ENCODE data around the gene VAV3.

Gene VAV3

DNA sequence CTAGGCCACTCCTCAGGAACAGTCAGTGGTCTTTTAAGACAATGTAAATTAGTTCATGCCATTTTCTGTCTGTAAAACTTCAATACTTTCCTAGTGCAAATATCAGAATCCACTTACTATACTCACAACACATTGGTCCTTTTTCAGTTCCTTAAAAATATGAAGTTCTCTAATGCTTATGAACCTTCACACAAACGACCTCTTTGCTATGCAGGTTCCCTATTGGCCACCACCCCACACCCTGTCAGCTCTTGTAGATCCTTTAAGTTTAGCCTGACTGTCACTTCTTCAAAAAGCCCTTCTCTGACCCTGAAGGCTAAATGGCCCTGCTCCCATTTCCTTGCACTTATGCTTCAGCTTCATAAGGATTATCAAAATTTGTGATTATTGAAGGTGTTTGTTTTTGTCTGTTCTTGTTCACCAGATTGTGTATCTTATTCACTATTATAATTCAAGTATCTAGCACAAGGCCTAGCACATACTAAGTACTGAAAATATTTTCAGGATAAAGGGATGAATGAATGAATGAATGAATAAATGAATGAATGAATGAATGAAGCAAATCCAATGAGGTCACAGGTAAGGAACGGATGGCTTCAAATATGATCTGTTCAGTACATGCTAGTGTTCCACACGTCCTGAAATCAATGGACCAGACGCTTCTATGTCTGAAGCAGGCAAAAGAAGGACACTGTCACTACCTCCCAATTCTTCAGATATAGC lies 373.9 kb downstream of the VAV3 start:
- no peaks in the 10 kb centered on the region for H3K9me3 Mint-ChIP-seq
- no peak for DNase-seq
- peaks cover 3 to 30% of the 10 kb centered on the region in 2 donors for H3K36me3 Mint-ChIP-seq
- H3K4me3 Mint-ChIP-seq: no peak overlapping the region
- no peaks in the 10 kb centered on the region for H3K27me3 Mint-ChIP-seq
- ATAC-seq (replicated peaks): peak; percentile 98
- peaks cover 10 to 17% of the 10 kb centered on the region in 2 donors for H3K4me1 Mint-ChIP-seq
- H3K27ac Mint-ChIP-seq: peak overlapping the region; percentile 43

DNA sequence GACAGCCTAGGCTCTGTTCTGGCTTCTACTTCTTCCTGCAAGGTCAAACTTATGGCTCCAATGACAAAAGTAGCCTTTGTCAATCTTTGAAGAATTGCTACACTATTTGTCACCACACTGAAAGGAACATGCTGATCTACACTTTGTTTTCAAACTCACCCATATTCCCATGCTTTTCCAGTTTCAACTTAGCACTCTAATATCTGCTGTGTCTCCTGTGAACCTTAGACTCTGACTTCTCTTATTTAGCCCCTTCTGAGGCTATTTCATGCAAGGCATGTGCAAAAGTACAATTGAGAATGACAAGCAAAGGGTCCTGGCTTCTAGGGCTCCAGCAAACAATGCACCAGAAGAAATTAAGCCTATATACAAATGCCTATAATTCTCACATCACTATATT lies 374.9 kb downstream of the VAV3 start:
- peaks cover 6 to 38% of the 10 kb centered on the region in 2 donors for H3K36me3 Mint-ChIP-seq
- ATAC-seq (replicated peaks): no peak
- no peak for DNase-seq
- no peak overlapping the region for H3K27ac Mint-ChIP-seq
- peaks cover 10 to 17% of the 10 kb centered on the region in 2 donors for H3K4me1 Mint-ChIP-seq
- no peaks in the 10 kb centered on the region for H3K27me3 Mint-ChIP-seq
- H3K4me3 Mint-ChIP-seq: no peak overlapping the region
- H3K9me3 Mint-ChIP-seq: peaks cover 0 to 3% of the 10 kb centered on the region in 2 donors

DNA sequence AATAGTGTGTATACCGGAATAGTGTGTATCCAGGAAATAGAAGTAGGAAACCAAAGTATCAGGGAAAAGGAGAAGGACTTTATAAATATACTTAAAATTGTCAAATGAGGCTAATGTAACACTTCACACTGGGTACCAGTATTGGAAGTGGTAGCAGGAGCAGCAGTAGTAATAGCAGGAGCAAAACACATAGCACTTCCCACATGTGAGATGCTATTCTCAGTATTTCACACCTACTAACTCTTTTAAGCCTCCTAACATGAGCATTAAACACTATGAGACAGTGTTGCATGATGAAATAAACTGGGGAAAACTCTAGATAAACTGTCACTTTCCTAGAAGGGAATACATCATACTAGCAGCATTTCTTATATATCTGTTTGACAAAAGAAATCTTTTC lies 376.7 kb downstream of the VAV3 start:
- Mint-ChIP-seq H3K4me3 (no peak overlapping the region), H3K9me3 (peaks cover 0 to 3% of the 10 kb centered on the region in 2 donors), H3K27ac (no peak overlapping the region), H3K4me1 (peaks cover 10 to 12% of the 10 kb centered on the region in 2 donors), H3K27me3 (no peaks in the 10 kb centered on the region), H3K36me3 (peaks cover 6 to 35% of the 10 kb centered on the region in 2 donors)
- DNase-seq (no peak), ATAC-seq (replicated peaks) (no peak)

DNA sequence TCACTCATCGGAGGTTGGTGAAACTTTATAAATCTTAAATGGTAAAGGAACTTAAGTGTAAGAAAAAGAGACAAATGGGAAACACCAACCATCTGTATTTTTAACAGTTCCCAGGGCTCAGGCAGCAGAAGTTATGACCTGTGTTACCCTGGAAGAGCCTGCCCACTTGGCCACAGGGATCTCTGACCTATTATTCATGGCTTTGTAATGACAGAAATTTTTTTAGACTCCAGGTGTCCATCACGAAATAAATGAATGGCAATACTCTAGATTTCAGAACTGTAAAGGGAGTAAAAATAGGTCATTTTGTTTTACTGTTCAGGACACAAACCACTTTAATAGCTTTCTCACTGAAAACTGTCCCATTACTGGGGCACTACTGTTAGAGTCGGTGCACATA lies 389.8 kb downstream of the VAV3 start:
- no peaks in the 10 kb centered on the region for H3K27me3 Mint-ChIP-seq
- H3K4me3 Mint-ChIP-seq: no peak overlapping the region
- no peaks in the 10 kb centered on the region for H3K4me1 Mint-ChIP-seq
- no peak for DNase-seq
- no peak for ATAC-seq (replicated peaks)
- H3K9me3 Mint-ChIP-seq: peaks cover 0 to 2% of the 10 kb centered on the region in 2 donors
- peaks cover 24 to 47% of the 10 kb centered on the region in 2 donors for H3K36me3 Mint-ChIP-seq
- H3K27ac Mint-ChIP-seq: no peak overlapping the region

DNA sequence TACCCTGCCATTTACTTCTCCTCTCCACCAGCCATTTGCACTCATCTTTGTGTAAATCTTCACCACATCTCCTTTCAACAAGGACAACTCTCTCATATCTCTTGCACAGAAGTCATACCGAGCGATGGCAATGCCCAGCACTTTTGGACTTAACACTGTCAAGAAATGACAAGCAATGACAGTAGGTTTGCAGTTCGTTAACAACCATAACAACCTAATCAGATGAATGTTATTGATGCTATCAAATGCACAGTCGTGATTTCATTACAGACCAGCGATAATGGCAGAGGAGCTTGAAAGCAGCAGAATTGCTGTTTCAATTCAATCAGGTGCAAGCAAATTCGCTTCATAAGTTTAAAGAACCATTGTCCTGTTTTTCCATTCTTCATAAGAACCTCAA lies 390.9 kb downstream of the VAV3 start:
- Mint-ChIP-seq H3K27ac (no peak overlapping the region), H3K4me3 (no peak overlapping the region), H3K9me3 (peaks cover 0 to 2% of the 10 kb centered on the region in 2 donors), H3K27me3 (no peaks in the 10 kb centered on the region), H3K36me3 (peaks cover 24 to 41% of the 10 kb centered on the region in 2 donors), H3K4me1 (no peaks in the 10 kb centered on the region)
- DNase-seq (no peak), ATAC-seq (replicated peaks) (no peak)

DNA sequence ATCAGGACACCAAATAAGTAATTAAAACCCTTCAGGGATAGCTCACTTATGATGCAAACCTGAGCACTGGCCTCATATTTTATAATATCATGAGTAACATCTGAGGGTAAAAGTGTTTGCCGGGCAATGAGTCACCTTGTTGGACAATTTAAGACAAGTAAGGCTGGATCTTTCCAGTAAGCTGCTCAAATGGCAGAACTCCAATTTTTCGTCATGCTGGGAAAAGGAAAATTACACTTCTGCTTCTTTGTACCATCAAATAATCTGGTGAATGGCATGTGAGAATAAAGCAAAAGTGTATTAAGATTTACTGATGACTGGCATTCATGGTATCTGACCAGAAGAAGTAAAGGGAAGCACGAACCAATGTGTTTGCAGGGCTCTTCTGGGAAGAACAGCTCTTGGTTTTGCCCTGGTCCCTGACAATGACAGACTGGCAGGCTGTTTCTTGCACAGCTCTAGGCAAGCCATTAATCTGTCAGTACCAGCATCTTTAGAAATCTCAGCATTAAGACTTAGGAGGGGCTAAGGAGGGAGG lies 392.2 kb downstream of the VAV3 start:
- Mint-ChIP-seq H3K4me3 (no peak overlapping the region), H3K9me3 (peaks cover 0 to 2% of the 10 kb centered on the region in 2 donors), H3K36me3 (peaks cover 24 to 37% of the 10 kb centered on the region in 2 donors), H3K27me3 (no peaks in the 10 kb centered on the region), H3K27ac (no peak overlapping the region), H3K4me1 (no peaks in the 10 kb centered on the region)
- DNase-seq: no peak
- ATAC-seq (replicated peaks): no peak

DNA sequence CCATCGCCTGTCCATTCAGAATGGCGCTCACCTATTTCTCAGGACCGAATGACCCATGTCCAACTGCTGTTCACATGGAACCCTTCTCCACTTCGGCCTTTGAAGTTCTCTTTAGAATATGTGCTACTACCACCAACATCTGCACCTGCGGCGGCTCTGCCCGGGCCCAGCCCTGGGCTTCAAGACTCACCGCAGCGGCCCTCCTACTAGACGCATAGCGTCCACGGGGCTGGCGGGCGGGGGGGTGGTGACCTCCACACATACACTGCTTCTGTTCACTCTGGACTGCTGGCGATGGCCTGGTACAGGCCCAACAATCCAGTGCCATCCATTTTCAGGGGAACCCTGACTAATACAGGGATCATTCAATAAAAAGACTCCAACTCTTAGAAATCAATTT lies 394.2 kb downstream of the VAV3 start:
- Mint-ChIP-seq H3K4me3 (no peak overlapping the region), H3K27me3 (no peaks in the 10 kb centered on the region), H3K4me1 (no peaks in the 10 kb centered on the region), H3K36me3 (peaks cover 24 to 31% of the 10 kb centered on the region in 2 donors), H3K9me3 (peaks cover 0 to 2% of the 10 kb centered on the region in 2 donors), H3K27ac (no peak overlapping the region)
- ATAC-seq (replicated peaks): no peak
- DNase-seq: no peak

DNA sequence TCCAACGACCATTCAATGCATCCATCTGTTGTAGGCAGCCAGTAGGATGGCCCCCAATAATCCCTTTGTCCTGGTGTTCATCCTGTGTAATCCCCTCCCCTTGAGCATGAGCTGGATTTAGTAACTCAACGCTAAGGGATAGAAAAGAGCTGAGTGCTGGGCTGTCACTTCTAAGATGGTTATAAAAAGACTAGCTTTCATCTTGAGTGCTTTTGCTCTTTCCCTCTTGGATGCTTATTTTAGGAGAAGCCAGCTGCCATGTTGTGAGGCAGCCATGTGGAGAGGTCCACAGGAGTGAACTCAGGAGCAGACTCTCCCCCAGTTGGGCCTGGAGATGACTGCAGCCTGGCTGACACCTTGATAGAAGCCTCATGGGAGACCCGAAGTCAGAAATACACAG lies 401.5 kb downstream of the VAV3 start:
- Mint-ChIP-seq H3K27me3 (no peaks in the 10 kb centered on the region), H3K36me3 (no peaks in the 10 kb centered on the region), H3K27ac (no peak overlapping the region), H3K4me1 (peaks cover 0 to 4% of the 10 kb centered on the region in 2 donors), H3K4me3 (no peak overlapping the region), H3K9me3 (no peaks in the 10 kb centered on the region)
- DNase-seq (no peak), ATAC-seq (replicated peaks) (no peak)

DNA sequence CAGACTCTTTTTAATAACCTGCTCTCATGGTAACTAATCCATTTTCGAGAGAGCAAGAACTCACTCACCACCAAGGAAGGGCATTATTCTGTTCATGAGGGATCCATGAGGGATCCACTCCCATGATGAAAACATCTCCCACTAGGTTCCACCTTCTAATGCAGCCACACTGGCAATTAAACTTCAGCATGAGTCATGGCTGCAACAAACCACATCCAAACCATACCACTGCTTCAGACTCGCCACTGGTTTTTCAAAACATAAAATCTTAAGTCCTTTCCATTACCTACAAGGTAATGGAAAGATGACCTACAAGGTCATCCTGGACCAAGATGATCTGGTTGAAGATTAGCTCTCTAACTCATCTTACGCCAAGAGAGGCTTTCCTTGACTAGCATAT lies 405.1 kb downstream of the VAV3 start:
- no peak for DNase-seq
- Mint-ChIP-seq H3K9me3 (no peaks in the 10 kb centered on the region), H3K4me1 (peaks cover 0 to 4% of the 10 kb centered on the region in 2 donors), H3K4me3 (no peak overlapping the region), H3K27me3 (no peaks in the 10 kb centered on the region), H3K36me3 (no peaks in the 10 kb centered on the region), H3K27ac (no peak overlapping the region)
- no peak for ATAC-seq (replicated peaks)

DNA sequence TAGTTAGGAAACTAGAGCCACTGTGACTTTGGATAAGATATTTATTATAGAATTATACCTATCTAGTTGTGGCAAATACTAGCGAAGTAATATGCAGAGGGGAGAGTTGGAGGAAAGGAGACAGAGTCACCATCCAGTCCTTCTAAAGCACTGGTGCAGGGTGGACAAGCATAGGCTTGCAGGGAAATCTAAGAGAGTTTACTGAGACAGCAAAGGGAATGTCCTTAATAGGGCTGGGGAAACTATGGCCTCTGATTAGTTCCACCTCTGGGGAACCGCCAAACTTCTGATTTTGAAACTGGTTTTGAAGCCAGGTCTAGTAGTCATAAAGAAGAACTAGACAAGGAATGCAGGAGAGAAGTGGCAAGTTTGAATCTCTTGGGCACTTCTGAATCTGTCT lies 407.9 kb downstream of the VAV3 start:
- no peak for ATAC-seq (replicated peaks)
- H3K27me3 Mint-ChIP-seq: no peaks in the 10 kb centered on the region
- H3K9me3 Mint-ChIP-seq: no peaks in the 10 kb centered on the region

DNA sequence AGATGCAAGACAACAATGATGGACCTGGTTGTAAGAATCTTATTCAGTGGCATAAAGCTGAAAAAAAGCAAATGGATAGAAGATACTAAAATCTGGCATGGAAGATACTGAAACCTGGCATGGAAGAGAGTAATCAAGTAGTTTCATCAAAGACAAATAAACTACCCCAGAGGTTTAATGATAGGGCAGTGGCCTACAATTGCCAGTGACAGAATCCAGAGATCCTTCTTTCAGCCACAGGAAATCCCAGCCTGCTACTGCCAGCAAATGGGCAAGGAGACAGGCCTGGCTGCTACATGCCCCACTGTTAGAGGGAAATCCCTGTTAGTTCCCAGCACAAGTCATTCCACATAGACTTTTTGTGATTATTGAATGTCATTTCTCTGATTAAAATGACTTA lies 409.4 kb downstream of the VAV3 start:
- Mint-ChIP-seq H3K36me3 (no peaks in the 10 kb centered on the region), H3K9me3 (no peaks in the 10 kb centered on the region), H3K27ac (no peak overlapping the region), H3K4me3 (no peak overlapping the region), H3K27me3 (no peaks in the 10 kb centered on the region), H3K4me1 (no peaks in the 10 kb centered on the region)
- ATAC-seq (replicated peaks): no peak
- DNase-seq: no peak

More for the DNA sequence above, 407.9 kb downstream of the VAV3 start:
- Mint-ChIP-seq H3K36me3 (no peaks in the 10 kb centered on the region), H3K4me3 (no peak overlapping the region), H3K4me1 (no peaks in the 10 kb centered on the region), H3K27ac (no peak overlapping the region)
- DNase-seq: no peak

DNA sequence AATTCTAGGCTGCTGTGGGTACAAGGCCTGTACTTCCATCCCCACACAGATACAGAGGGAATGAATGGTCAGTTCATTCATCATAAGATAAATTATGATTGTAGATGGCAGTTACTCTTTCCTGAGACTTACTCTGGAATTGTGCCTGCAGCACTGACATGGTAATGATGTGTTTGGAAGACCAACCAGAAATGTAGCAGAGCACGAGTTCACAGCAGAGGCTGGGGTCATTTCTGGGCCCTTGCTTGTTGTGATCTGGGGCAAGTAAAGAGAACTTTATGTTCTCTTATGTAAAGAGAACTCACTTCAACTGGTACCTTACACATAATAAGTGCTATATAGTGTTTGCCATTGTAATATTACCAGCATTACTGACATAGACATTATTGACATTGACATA lies 412.2 kb downstream of the VAV3 start:
- DNase-seq: no peak
- H3K4me1 Mint-ChIP-seq: no peaks in the 10 kb centered on the region
- no peaks in the 10 kb centered on the region for H3K27me3 Mint-ChIP-seq
- no peak overlapping the region for H3K27ac Mint-ChIP-seq
- no peak overlapping the region for H3K4me3 Mint-ChIP-seq
- no peak for ATAC-seq (replicated peaks)
- no peaks in the 10 kb centered on the region for H3K36me3 Mint-ChIP-seq
- H3K9me3 Mint-ChIP-seq: no peaks in the 10 kb centered on the region

DNA sequence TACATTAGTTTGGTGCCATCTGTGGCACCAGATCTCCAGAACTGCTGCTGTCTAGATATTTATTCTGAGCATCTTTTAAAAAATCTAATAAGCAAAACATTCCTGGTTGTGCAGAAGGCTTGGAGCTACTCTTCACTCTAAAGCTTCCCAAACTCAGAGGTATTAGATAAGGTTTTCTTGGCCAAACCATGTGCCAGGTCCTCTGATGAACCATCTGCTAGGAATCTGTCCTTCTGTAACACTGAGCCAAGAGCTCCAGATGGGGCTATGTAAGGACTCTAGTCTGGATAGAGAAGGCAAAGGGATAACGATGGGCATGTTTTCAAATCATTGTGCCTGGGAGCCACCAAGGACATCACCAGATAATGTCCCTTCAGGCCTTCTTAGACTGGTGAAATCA lies 413.5 kb downstream of the VAV3 start:
- H3K36me3 Mint-ChIP-seq: no peaks in the 10 kb centered on the region
- no peaks in the 10 kb centered on the region for H3K4me1 Mint-ChIP-seq
- no peaks in the 10 kb centered on the region for H3K27me3 Mint-ChIP-seq
- no peak overlapping the region for H3K4me3 Mint-ChIP-seq
- ATAC-seq (replicated peaks): no peak
- no peaks in the 10 kb centered on the region for H3K9me3 Mint-ChIP-seq
- H3K27ac Mint-ChIP-seq: no peak overlapping the region
- DNase-seq: no peak

DNA sequence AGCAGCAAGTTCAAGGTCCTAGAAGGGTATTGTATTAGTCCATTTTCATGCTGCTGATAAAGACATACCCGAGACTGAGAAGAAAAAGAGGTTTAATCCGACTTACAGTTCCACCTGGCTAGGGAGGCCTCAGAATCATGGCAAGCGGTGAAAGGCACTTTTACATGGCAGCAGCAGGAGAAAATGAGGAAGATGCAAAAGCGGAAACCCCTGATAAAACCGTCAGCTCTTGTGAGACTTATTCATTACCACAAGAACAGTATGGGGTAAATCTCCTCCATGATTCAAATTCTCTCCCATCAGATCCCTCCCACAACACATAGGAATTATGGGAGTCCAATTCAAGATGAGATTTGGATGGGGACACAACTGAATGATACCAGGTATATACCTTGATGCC lies 414.6 kb downstream of the VAV3 start:
- H3K27ac Mint-ChIP-seq: no peak overlapping the region
- no peaks in the 10 kb centered on the region for H3K36me3 Mint-ChIP-seq
- no peaks in the 10 kb centered on the region for H3K9me3 Mint-ChIP-seq
- no peaks in the 10 kb centered on the region for H3K4me1 Mint-ChIP-seq
- H3K27me3 Mint-ChIP-seq: no peaks in the 10 kb centered on the region
- DNase-seq (no peak), ATAC-seq (replicated peaks) (no peak)
- H3K4me3 Mint-ChIP-seq: no peak overlapping the region

DNA sequence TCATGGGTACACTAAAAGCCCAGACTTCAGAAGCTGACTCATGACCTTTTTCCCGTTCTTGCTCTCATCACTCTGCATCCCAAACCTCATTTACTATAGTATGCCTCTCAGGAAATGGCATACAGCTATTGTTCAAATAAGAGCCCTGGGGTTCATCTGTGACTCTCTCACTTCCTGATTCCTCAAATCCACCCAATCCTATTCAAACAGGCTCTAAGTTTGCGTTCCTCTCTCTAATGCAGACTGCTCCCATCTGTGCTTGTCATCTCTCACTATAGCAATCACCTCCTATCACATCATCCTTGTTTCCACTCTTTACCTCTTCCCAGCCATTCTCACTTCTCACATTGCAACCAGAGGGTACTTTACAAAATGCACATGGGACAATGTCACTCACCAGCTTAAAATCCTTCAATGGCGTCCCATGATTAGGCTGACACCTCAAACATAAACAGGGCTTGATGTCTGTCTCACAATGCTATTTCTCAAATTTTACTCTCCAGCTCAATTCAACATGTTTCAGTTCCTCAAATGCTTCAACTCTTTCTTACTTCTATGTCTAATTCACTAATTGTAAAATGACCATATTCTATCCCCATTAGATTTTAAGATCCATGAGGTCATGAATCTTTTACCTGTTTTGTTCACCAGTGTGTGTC lies 415.7 kb downstream of the VAV3 start:
- DNase-seq (peak; percentile 4), ATAC-seq (replicated peaks) (peak; percentile 83 to 86)
- H3K36me3 Mint-ChIP-seq: no peaks in the 10 kb centered on the region
- H3K27me3 Mint-ChIP-seq: no peaks in the 10 kb centered on the region
- no peak overlapping the region for H3K27ac Mint-ChIP-seq
- no peak overlapping the region for H3K4me3 Mint-ChIP-seq
- no peaks in the 10 kb centered on the region for H3K9me3 Mint-ChIP-seq
- no peaks in the 10 kb centered on the region for H3K4me1 Mint-ChIP-seq
